B cell (primary cell): ENCODE data around the gene PGAM5. TPM values are rescaled to one million over a fixed set of nuclear protein-coding genes. Genes with fewer than 3 reads are reported as not detected.

Experiments used
- ATAC-seq: fragments of 200-7000 bp; cut with Tn5 transposase; one replicate; pipeline ENCODE4 v1.10.0; 2021; ENCODE audit warnings: low read depth, mild to moderate bottlenecking, moderate number of reproducible peaks, moderate library complexity
- CTCF ChIA-PET: fragments of 350-600 bp; sonication (Branson Sonifier 250); formaldehyde crosslinking; loops from one replicate; lab custom pipeline; 2021; ENCODE audit warnings: antibody characterized with exemption, inconsistent platforms; lab: Charles Lee
- POLR2A ChIA-PET: fragments of 350-600 bp; sonication (Branson Sonifier 250); formaldehyde crosslinking; loops from one replicate; lab custom pipeline; 2021; ENCODE audit warnings: antibody characterized with exemption; lab: Charles Lee
- DNase-seq: peaks from one replicate; pipeline ENCODE4 v3.0.0; 2013
- H2AFZ ChIP-seq: 2 replicates; pipeline ENCODE4 v1.6.1; 2012; ENCODE audit warnings: mild to moderate bottlenecking, low read depth, low read length; ENCODE audit not compliant: insufficient read depth, poor library complexity, severe bottlenecking
- H3K27ac ChIP-seq, 2 donors: 1 replicate in 1 of 2; 2 replicates in 1 of 2; pipeline ENCODE4 v1.5.1; 2012 to 2013; ENCODE audit warnings: low read length in 2 of 2, mild to moderate bottlenecking in 2 of 2, moderate library complexity in 1 of 2
- H3K27me3 ChIP-seq, 4 experiments: fragments of 200-600 bp in 1 of 4; sonication (generic) in 1 of 4; replicated peaks in 1 of 4; 1 replicate in 2 of 4; 2 replicates in 2 of 4; pipeline versions ENCODE4 v1.6.1 to v1.7.0; 2013 to 2016; ENCODE audit warnings: low read length in 3 of 4, mild to moderate bottlenecking in 2 of 4, mixed read lengths in 1 of 4, moderate library complexity in 1 of 4; ENCODE audit not compliant: insufficient read depth in 4 of 4, control insufficient read depth in 3 of 4; ENCODE audit errors: control extremely low read depth in 1 of 4
- H3K36me3 ChIP-seq, 2 experiments: replicated peaks in 1 of 2; 1 replicate in 1 of 2; 2 replicates in 1 of 2; pipeline versions ENCODE4 v1.6.1 to v1.7.1; 2013; ENCODE audit warnings: low read length in 1 of 2; ENCODE audit not compliant: insufficient read depth in 2 of 2, control insufficient read depth in 1 of 2; ENCODE audit errors: control extremely low read depth in 1 of 2, extremely low read depth in 1 of 2
- H3K4me1 ChIP-seq, 2 donors: fragments of 200-600 bp in 1 of 2; sonication (generic) in 1 of 2; 1 replicate in 1 of 2; 2 replicates in 1 of 2; pipeline versions ENCODE4 v1.5.1 to v1.6.1; 2013 to 2017; ENCODE audit warnings: low read length in 2 of 2; ENCODE audit not compliant: control insufficient read depth in 2 of 2, insufficient read depth in 2 of 2
- H3K4me2 ChIP-seq: replicated peaks from 2 replicates; pipeline ENCODE3; 2012; ENCODE audit warnings: mild to moderate bottlenecking, low read depth, low read length; ENCODE audit not compliant: poor library complexity, severe bottlenecking
- H3K4me3 ChIP-seq, 5 experiments: fragments of 200-600 bp in 1 of 5; sonication (generic) in 1 of 5; 1 replicate in 3 of 5; 2 replicates in 2 of 5; pipeline versions ENCODE4 v1.5.1 to v1.7.0; 2011 to 2016; ENCODE audit warnings: low read length in 4 of 5, mild to moderate bottlenecking in 4 of 5, low read depth in 2 of 5, control low read depth in 1 of 5, moderate library complexity in 1 of 5; ENCODE audit not compliant: insufficient read depth in 1 of 5; ENCODE audit errors: control extremely low read depth in 1 of 5, extremely low read depth in 1 of 5
- H3K79me2 ChIP-seq: fragments of 200-600 bp; sonication (generic); one replicate; pipeline ENCODE4 v1.6.0; 2016; ENCODE audit warnings: low read length; ENCODE audit not compliant: control insufficient read depth, insufficient read depth
- H3K9ac ChIP-seq: fragments of 200-600 bp; sonication (generic); 2 replicates; pipeline ENCODE4 v1.6.1; 2017; ENCODE audit warnings: mild to moderate bottlenecking, low read length, moderate library complexity
- H3K9me3 ChIP-seq, 3 donors: one replicate each; pipeline versions ENCODE4 v1.6.1 to v1.7.1; 2013; ENCODE audit warnings: low read length in 2 of 3; ENCODE audit not compliant: control insufficient read depth in 2 of 3, insufficient read depth in 1 of 3; ENCODE audit errors: control extremely low read depth in 1 of 3
- H4K20me1 ChIP-seq: 2 replicates; pipeline ENCODE4 v1.6.0; 2012; ENCODE audit warnings: mild to moderate bottlenecking, low read length; ENCODE audit not compliant: insufficient read depth, control insufficient read depth, poor library complexity, severe bottlenecking
- H3K27ac Mint-ChIP-seq: one replicate; pipeline ENCODE4 v1.8.0; 2021; ENCODE audit warnings: mixed read lengths
- H3K27me3 Mint-ChIP-seq: one replicate; pipeline ENCODE4 v1.8.0; 2021; ENCODE audit warnings: mixed read lengths
- H3K4me1 Mint-ChIP-seq: one replicate; pipeline ENCODE4 v1.8.0; 2021; ENCODE audit warnings: mixed read lengths
- H3K4me3 Mint-ChIP-seq: one replicate; pipeline ENCODE4 v1.8.0; 2021; ENCODE audit warnings: mixed read lengths
- H3K9me3 Mint-ChIP-seq: one replicate; pipeline ENCODE4 v1.8.0; 2022; ENCODE audit warnings: mixed read lengths; ENCODE audit not compliant: insufficient read depth
- CTCF ChIP-seq: fragments of 200-600 bp; IDR thresholded peaks from one replicate; pipeline ENCODE4 v1.8.0; 2022; ENCODE audit warnings: antibody characterized with exemption, mild to moderate bottlenecking
- EZH2 ChIP-seq: IDR thresholded peaks from 2 replicates; pipeline ENCODE4 v1.6.1; 2012; ENCODE audit warnings: borderline replicate concordance, low read depth, mild to moderate bottlenecking, moderate library complexity, low read length; ENCODE audit not compliant: insufficient read depth, poor library complexity, severe bottlenecking
- WGBS: methylation state at CpG from one replicate; pipeline ENCODE4 v1.1.5; 2013; ENCODE audit warnings: missing lambda C conversion rate; ENCODE audit not compliant: insufficient coverage; 5-methylcytosine and 5-hydroxymethylcytosine counted together
- intact Hi-C: fragments of 100-400 bp; cut with micrococcal nuclease; formaldehyde crosslinking; loops from one replicate; pipeline ENCODE4 v1.10.0; 2022
- polyA plus RNA-seq: library from polyadenylated mRNA; depleted of rRNA; stranded (reverse); fragments of >200 nt; gene quantifications from 2 replicates; pipeline ENCODE4 v1.2.3, GENCODE V29; 2012
- total RNA-seq, 2 donors: library from RNA; stranded (reverse); fragments of 120-200 nt in 1 of 2; gene quantifications; 1 replicate in 1 of 2; 2 replicates in 1 of 2; pipeline versions ENCODE4 v1.2.3 to v1.2.4, GENCODE V29; 2013 to 2022

Gene PGAM5
- total and polyA plus RNA-seq, 2 donors (not counting 1 experiment from before 2014, with no cell fraction given): 14.6 to 29.9 TPM

- ChIA-PET CTCF (no interaction called here), POLR2A (no interaction called here)
- Histone ChIP-seq H2AFZ (no peak overlapping the region), H3K4me3 (no peak overlapping the region), H3K4me2 (no peak overlapping the region), H3K79me2 (peaks cover 23% of the 10 kb centered on the region), H3K9me3 (no peaks in the 10 kb centered on the region), H4K20me1 (peaks cover 44% of the 10 kb centered on the region), H3K27ac (no peak overlapping the region), H3K36me3 (peaks cover 2 to 64% of the 10 kb centered on the region in 2 experiments), H3K9ac (no peak overlapping the region), H3K27me3 (no peaks in the 10 kb centered on the region), H3K4me1 (no peaks in the 10 kb centered on the region)
- DNase-seq: no peak
- intact Hi-C loops: no loop called here
- WGBS: 94% methylated on average over 12 of the region's 12 CpGs
- Mint-ChIP-seq H3K27me3 (no peaks in the 10 kb centered on the region), H3K27ac (no peak overlapping the region), H3K4me3 (no peak overlapping the region), H3K9me3 (no peaks in the 10 kb centered on the region), H3K4me1 (no peaks in the 10 kb centered on the region)
- TF ChIP-seq EZH2: no peak
- TF ChIP-seq CTCF: no peak
- no peak for ATAC-seq
Observed at GRCh38 chr12:132719954-132720324, 9.3 kb downstream of the PGAM5 start.

- H3K4me2 ChIP-seq: no peak overlapping the region
- Mint-ChIP-seq H3K9me3 (no peaks in the 10 kb centered on the region), H3K4me3 (no peak overlapping the region), H3K27me3 (no peaks in the 10 kb centered on the region), H3K4me1 (no peaks in the 10 kb centered on the region), H3K27ac (no peak overlapping the region)
- H3K36me3 ChIP-seq: peaks cover 2 to 69% of the 10 kb centered on the region in 2 experiments
- DNase-seq (no peak), ATAC-seq (no peak)
- 97% methylated on average over 23 of the region's 25 CpGs for WGBS
- intact Hi-C loops: no loop called here
- POLR2A ChIA-PET: no interaction called here
- no peak overlapping the region for H3K4me3 ChIP-seq
- peaks cover 17% of the 10 kb centered on the region for H3K79me2 ChIP-seq
- peaks cover 41% of the 10 kb centered on the region for H4K20me1 ChIP-seq
- CTCF ChIA-PET: no interaction called here
- no peaks in the 10 kb centered on the region for H3K27me3 ChIP-seq
- H3K9ac ChIP-seq: no peak overlapping the region
- TF ChIP-seq CTCF (no peak), EZH2 (no peak)
- no peaks in the 10 kb centered on the region for H3K9me3 ChIP-seq
- no peak overlapping the region for H3K27ac ChIP-seq
- H2AFZ ChIP-seq: no peak overlapping the region
- no peaks in the 10 kb centered on the region for H3K4me1 ChIP-seq
Observed at GRCh38 chr12:132720606-132721345, 10.1 kb downstream of the PGAM5 start.
